K562 (cell line): ENCODE measurements around the gene EEPD1. TPM values are rescaled to one million over a fixed set of nuclear protein-coding genes. Genes with fewer than 3 reads are reported as not detected.

Experiments
- ATF2 ChIP-seq: sonication (generic); formaldehyde crosslinking; IDR thresholded peaks from 2 replicates; pipeline ENCODE4 v1.8.1; 2022; ENCODE audit warnings: missing genetic modification reagents
- CBX2 ChIP-seq: fragments of 200-600 bp; sonication (generic); IDR thresholded peaks from one replicate; pipeline ENCODE4 v1.6.1; 2012; ENCODE audit warnings: mild to moderate bottlenecking, low read length, inconsistent platforms; ENCODE audit not compliant: insufficient read depth, poor library complexity, severe bottlenecking
- ELF2 ChIP-seq: fragments of 250-450 bp; sonication (Bioruptor Pico); IDR thresholded peaks from 2 replicates; pipeline ENCODE4 v1.5.0; 2021; ENCODE audit warnings: mild to moderate bottlenecking
- ETS1 ChIP-seq: conservative IDR thresholded peaks from 2 replicates; pipeline ENCODE4 v1.6.1; 2011; ENCODE audit warnings: low read depth, mild to moderate bottlenecking, low read length; ENCODE audit not compliant: control insufficient read depth
- PBX2 ChIP-seq, 2 experiments: IDR thresholded peaks in 1 of 2; conservative IDR thresholded peaks in 1 of 2; 2 replicates each; pipeline ENCODE4 v1.6.1; 2016; ENCODE audit warnings: low read depth in 2 of 2, mild to moderate bottlenecking in 1 of 2, missing compliant biosample characterization in 1 of 2, missing genetic modification characterization in 1 of 2, moderate library complexity in 1 of 2
- RAD21 ChIP-seq, 2 experiments: fragments of 250-450 bp in 1 of 2; fragments of 450-650 bp in 1 of 2; sonication (Bioruptor Pico) in 1 of 2; formaldehyde crosslinking in 1 of 2; IDR thresholded peaks in 1 of 2; conservative IDR thresholded peaks in 1 of 2; 2 replicates each; pipeline versions ENCODE4 v1.4.0 to v1.8.0; 2020 to 2022; ENCODE audit warnings: mild to moderate bottlenecking in 2 of 2, moderate library complexity in 1 of 2
- RBM14 ChIP-seq: fragments of 200-400 bp; formaldehyde crosslinking; IDR thresholded peaks from 2 replicates; pipeline ENCODE4 v1.6.1; 2018; ENCODE audit warnings: low read depth, mild to moderate bottlenecking, low read length, moderate library complexity, borderline replicate concordance; ENCODE audit not compliant: insufficient read depth
- REST ChIP-seq, 2 experiments: fragments of 450-650 bp; formaldehyde crosslinking in 1 of 2; IDR thresholded peaks; 2 replicates each; pipeline versions ENCODE4 v1.4.0 to v1.6.1; 2014 to 2020; ENCODE audit warnings: mild to moderate bottlenecking in 2 of 2, borderline replicate concordance in 1 of 2, low read depth in 1 of 2
- SMAD4 ChIP-seq: fragments of 250-450 bp; sonication (Bioruptor Pico); conservative IDR thresholded peaks from 2 replicates; pipeline ENCODE4 v1.8.0; 2021; ENCODE audit warnings: inconsistent platforms, mild to moderate bottlenecking, moderate library complexity
- SMARCE1 ChIP-seq: fragments of 450-650 bp; IDR thresholded peaks from 2 replicates; pipeline ENCODE4 v1.7.1; 2016; ENCODE audit warnings: mild to moderate bottlenecking
- SREBF1 ChIP-seq: fragments of 150-350 bp; IDR thresholded peaks from 2 replicates; pipeline ENCODE4 v1.6.1; 2014; ENCODE audit warnings: antibody characterized with exemption, low read depth, low read length, borderline replicate concordance
- ZBTB1 ChIP-seq: sonication (generic); formaldehyde crosslinking; IDR thresholded peaks from 2 replicates; pipeline ENCODE4 v1.8.1; 2023; ENCODE audit warnings: missing genetic modification reagents, low read depth, mild to moderate bottlenecking, borderline replicate concordance
- ZFX ChIP-seq: sonication (generic); formaldehyde crosslinking; IDR thresholded peaks from 2 replicates; pipeline ENCODE4 v1.8.0; 2022; ENCODE audit warnings: mild to moderate bottlenecking, missing genetic modification reagents, moderate library complexity
- polyA plus RNA-seq, 8 experiments: library from polyadenylated mRNA; depleted of rRNA in 4 of 8; stranded (reverse) in 5 of 8; unstranded in 3 of 8; fragments of >200 nt; fragmentation: Nextera tagmentation in 2 of 8; fragmentation: Illumina TruSeq in 1 of 8; extraction: Ambion mirVana in 2 of 8; extraction: Trizol in 1 of 8; gene quantifications; 2 replicates each; pipeline versions ENCODE4 v1.2.1 to v1.2.3, GENCODE V29; 2011 to 2014; ENCODE audit warnings: inconsistent platforms in 1 of 8, missing spikeins in 1 of 8
- total RNA-seq, 7 experiments: library from RNA; depleted of rRNA in 6 of 7; stranded (reverse); fragments of >200 nt in 6 of 7; fragmentation: Illumina TruSeq in 2 of 7; extraction: Trizol in 2 of 7; gene quantifications; 2 replicates each; pipeline versions ENCODE4 v1.2.1 to v1.2.3, GENCODE V29; 2011 to 2021; ENCODE audit warnings: low replicate concordance in 1 of 7

The EEPD1 gene
- total and polyA plus RNA-seq, 9 of the 15 experiments (the other 6 are each of a cell fraction or from before 2014, with no cell fraction given) = 0.01 to 1.5 (median 0.74) TPM; not detected in 1

GRCh38 chr7:36132012-36132411 is 21.0 kb upstream of the EEPD1 start (continued):
- TF ChIP-seq REST (IDR thresholded peaks at IDR 0.05; ENCODE audit: borderline replicate concordance) (peak; percentile 42; the same call in 1 of the 2 replicates), REST (CRISPR knock-in tag; IDR thresholded peaks at IDR 0.05; ENCODE audit: low read depth) (no peak), ZBTB1 (CRISPR knock-in tag) (no peak), CBX2 (no peak), ETS1 (no peak), SMAD4 (CRISPR knock-in tag) (no peak), ZFX (no peak), SMARCE1 (no peak), RBM14 (no peak), RAD21 (CRISPR knock-in tag; conservative IDR thresholded peaks at IDR 0.05 in 1 of 2, IDR thresholded peaks at IDR 0.05 in 1 of 2) (peak; percentile 48 to 70), PBX2 (CRISPR knock-in tag; IDR thresholded peaks at IDR 0.05; ENCODE audit: low read depth) (no peak), PBX2 (tag; conservative IDR thresholded peaks at IDR 0.05; ENCODE audit: low read depth) (peak; percentile 70), ELF2 (CRISPR knock-in tag) (no peak), SREBF1 (no peak), ATF2 (no peak)
